Endothelial cell of umbilical vein (primary cell): Measurements from ENCODE around the gene GPBP1L1. TPM values are rescaled to one million over a fixed set of nuclear protein-coding genes. Genes with fewer than 3 reads are reported as not detected.

ENCODE experiments used
- BruUV-seq: library from RNA; stranded (reverse); fragments of 400-500 nt; replicated peaks from 2 replicates; lab custom pipeline; 2021; lab: Mats Ljungman, UMichigan
- CTCF ChIA-PET: fragments of 300-600, 350-600 bp; sonication (Branson Sonifier 250); formaldehyde crosslinking; loops from one replicate; lab custom pipeline; 2021; ENCODE audit warnings: antibody characterized with exemption, inconsistent platforms; lab: Charles Lee
- POLR2A ChIA-PET: fragments of 300-600, 350-600 bp; sonication (Branson Sonifier 250); formaldehyde crosslinking; loops from one replicate; lab custom pipeline; 2021; ENCODE audit warnings: antibody characterized with exemption, inconsistent platforms; lab: Charles Lee
- DNase-seq: peaks from one replicate; pipeline ENCODE4 v3.0.0-alpha.2; 2011; ENCODE audit warnings: low read depth, low spot score
- FAIRE-seq: peaks from 2 replicates; lab custom pipeline; 2011; peaks lifted over from hg19 to GRCh38; lab: Jason Lieb, UNC
- H2AFZ ChIP-seq: 2 replicates; pipeline ENCODE4 v1.6.0; 2012; ENCODE audit warnings: low read depth, low read length, control low read depth, inconsistent platforms
- H3K27ac ChIP-seq: 2 replicates; pipeline ENCODE4 v1.5.1; 2011; ENCODE audit warnings: low read depth, mild to moderate bottlenecking, control low read depth, low read length, moderate library complexity; ENCODE audit not compliant: insufficient read depth
- H3K27me3 ChIP-seq, 2 experiments: 2 replicates each; pipeline versions ENCODE4 v1.6.0 to v1.6.1; 2011; ENCODE audit warnings: low read length in 2 of 2, mixed read lengths in 1 of 2; ENCODE audit not compliant: control insufficient read depth in 2 of 2, insufficient read depth in 2 of 2
- H3K36me3 ChIP-seq, 2 experiments: 2 replicates in 1 of 2; 3 replicates in 1 of 2; pipeline ENCODE4 v1.5.1; 2011; ENCODE audit warnings: low read length in 2 of 2, mild to moderate bottlenecking in 1 of 2, moderate library complexity in 1 of 2; ENCODE audit not compliant: control insufficient read depth in 2 of 2, insufficient read depth in 2 of 2; ENCODE audit errors: extremely low read depth in 1 of 2
- H3K4me1 ChIP-seq: 3 replicates; pipeline ENCODE4 v1.5.1; 2011; ENCODE audit warnings: mild to moderate bottlenecking, low read length; ENCODE audit not compliant: control insufficient read depth, insufficient read depth; ENCODE audit errors: extremely low read depth
- H3K4me2 ChIP-seq: 2 replicates; pipeline ENCODE4 v1.6.1; 2011; ENCODE audit warnings: low read length, control low read depth, mixed read lengths; ENCODE audit not compliant: insufficient read depth
- H3K4me3 ChIP-seq, 3 experiments: fragments of 200-600 bp in 1 of 3; sonication (generic), shearing (Covaris generic) in 1 of 3; replicated peaks in 1 of 3; 2 replicates each; pipeline ENCODE4 v1.5.1; 2011 to 2016; ENCODE audit warnings: control low read depth in 3 of 3, low read length in 3 of 3, mild to moderate bottlenecking in 2 of 3, inconsistent platforms in 1 of 3, low read depth in 1 of 3, moderate library complexity in 1 of 3; ENCODE audit not compliant: insufficient read depth in 1 of 3
- H3K79me2 ChIP-seq: 2 replicates; pipeline ENCODE4 v1.6.0; 2012; ENCODE audit warnings: low read length, inconsistent platforms; ENCODE audit not compliant: control insufficient read depth, insufficient read depth
- H3K9ac ChIP-seq: replicated peaks from 2 replicates; pipeline ENCODE3; 2011; ENCODE audit warnings: low read length, control low read depth; ENCODE audit not compliant: insufficient read depth; ENCODE audit errors: extremely low read depth
- H3K9me1 ChIP-seq: replicated peaks from 3 replicates; pipeline ENCODE4 v1.6.0; 2011; ENCODE audit warnings: mild to moderate bottlenecking, low read length; ENCODE audit not compliant: control insufficient read depth, insufficient read depth; ENCODE audit errors: extremely low read depth
- H3K9me3 ChIP-seq: replicated peaks from 2 replicates; pipeline ENCODE4 v1.5.1; 2012; ENCODE audit warnings: low read length, inconsistent platforms; ENCODE audit not compliant: control insufficient read depth, insufficient read depth
- H4K20me1 ChIP-seq: replicated peaks from 2 replicates; pipeline ENCODE3; 2011; ENCODE audit warnings: mild to moderate bottlenecking, low read length; ENCODE audit not compliant: control insufficient read depth, insufficient read depth; ENCODE audit errors: extremely low read depth
- EZH2 ChIP-seq: IDR thresholded peaks from 2 replicates; pipeline ENCODE4 v1.6.1; 2012; ENCODE audit warnings: borderline replicate concordance, low read depth, mild to moderate bottlenecking, moderate library complexity, low read length, inconsistent platforms; ENCODE audit not compliant: severe bottlenecking
- FOS ChIP-seq: IDR thresholded peaks from 2 replicates; pipeline ENCODE4 v1.6.1; 2011; ENCODE audit warnings: mild to moderate bottlenecking, low read length, moderate library complexity, borderline replicate concordance; ENCODE audit not compliant: insufficient read depth
- GATA2 ChIP-seq: IDR thresholded peaks from 2 replicates; pipeline ENCODE4 v1.7.0; 2011; ENCODE audit warnings: low read depth, mild to moderate bottlenecking, moderate library complexity, mixed read lengths, low read length; ENCODE audit not compliant: insufficient read length, insufficient read depth
- MYC ChIP-seq: IDR thresholded peaks from one replicate; pipeline ENCODE4 v1.6.1; 2011; ENCODE audit warnings: mild to moderate bottlenecking, low read depth, low read length
- dilution Hi-C: fragments of 300-500 bp; cut with MboI; formaldehyde crosslinking; loops from one replicate; pipeline ENCODE4 v1.15.0; 2019; ENCODE audit warnings: low sequenced_read_pairs; ENCODE audit not compliant: extremely low pct_ligation_motif_present
- intact Hi-C: fragments of 100-400 bp; cut with micrococcal nuclease; formaldehyde crosslinking; loops from one replicate; pipeline ENCODE4 v1.10.0; 2022
- polyA plus RNA-seq, 4 experiments: library from polyadenylated mRNA; depleted of rRNA in 3 of 4; stranded (reverse) in 3 of 4; unstranded in 1 of 4; fragments of >200 nt; gene quantifications; 2 replicates each; pipeline versions ENCODE4 v1.2.1 to v1.2.3, GENCODE V29; 2011 to 2012; ENCODE audit warnings: missing spikeins in 1 of 4
- total RNA-seq: library from RNA; stranded (reverse); gene quantifications from 2 replicates; pipeline ENCODE4 v1.2.3, GENCODE V29; 2021
- TF ChIP-seq, protein P1 (sequence below): IDR thresholded peaks from 2 replicates; pipeline ENCODE4 v1.6.1; 2011; ENCODE audit not compliant: insufficient read depth, insufficient read length

GPBP1L1 gene
- total and polyA plus RNA-seq, 2 donors (not counting 3 experiments of a cell fraction or from before 2014, with no cell fraction given), result 35.0 to 89.7 TPM

DNA sequence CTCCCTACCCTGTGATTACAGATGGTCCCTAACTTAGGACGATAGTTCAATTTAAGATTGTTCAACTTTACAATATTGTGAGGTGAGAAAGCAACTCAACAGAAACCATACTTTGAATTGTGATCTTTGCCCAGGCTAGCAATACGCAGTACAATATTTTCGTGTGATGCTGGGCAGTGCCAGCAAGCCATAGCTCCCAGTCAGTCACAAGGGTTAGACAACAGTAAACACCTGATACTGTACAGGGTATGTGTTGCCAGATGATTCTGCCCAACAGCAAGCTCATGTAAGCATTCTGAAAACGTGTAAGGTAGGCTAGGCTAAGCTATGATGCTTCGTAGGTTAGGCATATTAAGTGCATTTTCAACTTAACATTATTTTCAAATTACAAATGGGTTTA, 11.9 kb downstream of the GPBP1L1 start:
- dilution Hi-C loops, result no loop called here
- Histone ChIP-seq H3K27me3 (no peaks in the 10 kb centered on the region), H3K79me2 (peaks cover 94% of the 10 kb centered on the region), H3K36me3 (no peaks in the 10 kb centered on the region), H3K9me3 (no peaks in the 10 kb centered on the region), H3K4me2 (no peak overlapping the region), H3K9me1 (no peaks in the 10 kb centered on the region), H3K4me1 (peaks cover 23% of the 10 kb centered on the region), H4K20me1 (peaks cover 22% of the 10 kb centered on the region), H3K9ac (no peak overlapping the region), H3K27ac (no peak overlapping the region), H2AFZ (no peak overlapping the region), H3K4me3 (no peak overlapping the region)
- intact Hi-C loops, result no loop called here
- no peak for DNase-seq
- no TSS peak for BruUV-seq
- CTCF ChIA-PET, result interaction anchor here (0.6 kb wide), 1 partner anchor 24 kb away, joined by 3 read pairs; no protein-coding TSS in a partner anchor
- no peak for FAIRE-seq
- POLR2A ChIA-PET, result no interaction called here
- TF ChIP-seq FOS (no peak), GATA2 (no peak), MYC (no peak)
- TF ChIP-seq, protein P1, sequence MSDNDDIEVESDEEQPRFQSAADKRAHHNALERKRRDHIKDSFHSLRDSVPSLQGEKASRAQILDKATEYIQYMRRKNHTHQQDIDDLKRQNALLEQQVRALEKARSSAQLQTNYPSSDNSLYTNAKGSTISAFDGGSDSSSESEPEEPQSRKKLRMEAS, result no peak

GRCh38 chr1:45673956-45674355, 12.4 kb downstream of the GPBP1L1 start:
- Histone ChIP-seq H3K27ac (no peak overlapping the region), H3K4me2 (no peak overlapping the region), H3K79me2 (peaks cover 94% of the 10 kb centered on the region), H4K20me1 (peaks cover 22% of the 10 kb centered on the region), H3K9ac (no peak overlapping the region), H3K36me3 (no peaks in the 10 kb centered on the region), H3K27me3 (no peaks in the 10 kb centered on the region), H3K4me1 (peaks cover 17% of the 10 kb centered on the region), H3K9me1 (no peaks in the 10 kb centered on the region), H3K9me3 (no peaks in the 10 kb centered on the region), H3K4me3 (no peak overlapping the region), H2AFZ (no peak overlapping the region)
- dilution Hi-C loops, result no loop called here
- ChIA-PET CTCF (no interaction called here), POLR2A (no interaction called here)
- TF ChIP-seq, protein P1, result no peak
- TF ChIP-seq EZH2, result no peak
- intact Hi-C loops, result no loop called here
- no peak for DNase-seq
- no peak for FAIRE-seq
- BruUV-seq, result no TSS peak
